Ishikawa (cell line): Measurements from ENCODE around the gene FGF23.

Source experiments
- CEBPB ChIP-seq: IDR thresholded peaks from 2 replicates; pipeline ENCODE4 v1.6.1; 2012
- CREB1 ChIP-seq: IDR thresholded peaks from 2 replicates; pipeline ENCODE4 v1.6.1; 2012; ENCODE audit warnings: low read depth
- EGR1 ChIP-seq: IDR thresholded peaks from 2 replicates; pipeline ENCODE4 v1.6.1; 2012
- EP300 ChIP-seq: IDR thresholded peaks from 2 replicates; pipeline ENCODE4 v1.6.1; 2012; ENCODE audit warnings: borderline replicate concordance
- FOXM1 ChIP-seq: IDR thresholded peaks from 2 replicates; pipeline ENCODE4 v1.6.1; 2012; ENCODE audit warnings: low read depth, borderline replicate concordance
- MAX ChIP-seq: IDR thresholded peaks from 2 replicates; pipeline ENCODE4 v1.6.1; 2012
- NFIC ChIP-seq: IDR thresholded peaks from 2 replicates; pipeline ENCODE4 v1.6.1; 2012
- RAD21 ChIP-seq: IDR thresholded peaks from 2 replicates; pipeline ENCODE4 v1.6.1; 2012; ENCODE audit warnings: low read depth
- REST ChIP-seq: IDR thresholded peaks from 2 replicates; pipeline ENCODE4 v1.6.1; 2012; ENCODE audit warnings: low read depth, mild to moderate bottlenecking
- TAF1 ChIP-seq: IDR thresholded peaks from 2 replicates; pipeline ENCODE4 v1.6.1; 2012; ENCODE audit warnings: low read depth, mild to moderate bottlenecking
- TCF12 ChIP-seq: IDR thresholded peaks from 2 replicates; pipeline ENCODE4 v1.6.1; 2012; ENCODE audit warnings: low read depth
- TEAD4 ChIP-seq: IDR thresholded peaks from 2 replicates; pipeline ENCODE4 v1.6.1; 2012
- USF1 ChIP-seq: IDR thresholded peaks from 2 replicates; pipeline ENCODE4 v1.6.1; 2012
- YY1 ChIP-seq: IDR thresholded peaks from 2 replicates; pipeline ENCODE4 v1.6.1; 2012; ENCODE audit warnings: low read depth
- ZBTB7A ChIP-seq: IDR thresholded peaks from 2 replicates; pipeline ENCODE4 v1.6.1; 2012; ENCODE audit warnings: low read depth

FGF23 gene

GRCh38 chr12:4320853-4321701, 58.4 kb downstream of the FGF23 start, which contains the start of gene TIGAR:
TSS of gene TIGAR (plus strand) at chr12:4321213. CDS start at chr12:4321272, 59 bp downstream.
- TF ChIP-seq NFIC (peak; percentile 36; the same call in 1 of the 2 replicates), EGR1 (peak; percentile 61), TAF1 (peak; percentile 95), USF1 (peak; percentile 17; the same call in 1 of the 2 replicates), FOXM1 (no peak), REST (no peak), ZBTB7A (no peak; the same call in 1 of the 2 replicates), CREB1 (peak; percentile 53; the same call in 1 of the 2 replicates), TEAD4 (peak; percentile 58), YY1 (peak; percentile 81), CEBPB (no peak), RAD21 (no peak), TCF12 (peak; percentile 21; the same call in 1 of the 2 replicates), EP300 (no peak), MAX (peak; percentile 79)

- no peak for TF ChIP-seq EGR1
- TF ChIP-seq CREB1 = no peak
- TF ChIP-seq USF1 = no peak
- TF ChIP-seq ZBTB7A = no peak; the same call in 1 of the 2 replicates
- no peak for TF ChIP-seq TEAD4
- no peak for TF ChIP-seq REST
- no peak for TF ChIP-seq MAX
- TF ChIP-seq FOXM1 = no peak
- TF ChIP-seq RAD21 = no peak
Measured at GRCh38 chr12:4320497-4320852, 59.0 kb downstream of the FGF23 start.
